GM23338 (cell line): Measurements from ENCODE around the gene TGFBI. TPM values are rescaled to one million over a fixed set of nuclear protein-coding genes. Genes with fewer than 3 reads are reported as not detected.

Experiments
- ATAC-seq: fragments of 200-7000 bp; cut with Tn5 transposase; 3 replicates; pipeline ENCODE4 v1.9.1; 2020
- DNase-seq: peaks from one replicate; pipeline ENCODE4 v3.0.0-alpha.2; 2015; ENCODE audit warnings: low spot score
- H2AFZ ChIP-seq: fragments of 200-600 bp; sonication (generic); 2 replicates; pipeline ENCODE4 v1.8.0; 2016; ENCODE audit warnings: antibody characterized with exemption, mild to moderate bottlenecking, moderate library complexity
- H3F3A ChIP-seq: fragments of 200-600 bp; sonication (generic); replicated peaks from 2 replicates; pipeline ENCODE4 v1.8.0; 2017; ENCODE audit warnings: antibody characterized with exemption, mixed run types, low read depth
- H3K27ac ChIP-seq: fragments of 200-600 bp; sonication (generic); 2 replicates; pipeline ENCODE4 v1.6.1; 2016; ENCODE audit warnings: low read depth
- H3K27me3 ChIP-seq: fragments of 200-600 bp; sonication (generic); 2 replicates; pipeline ENCODE4 v1.8.0; 2016; ENCODE audit warnings: mild to moderate bottlenecking, mixed run types, moderate library complexity; ENCODE audit not compliant: insufficient read depth
- H3K36me3 ChIP-seq: fragments of 200-600 bp; sonication (generic); 2 replicates; pipeline ENCODE4 v1.8.0; 2016; ENCODE audit warnings: mild to moderate bottlenecking; ENCODE audit not compliant: insufficient read depth
- H3K4me1 ChIP-seq: fragments of 200-600 bp; sonication (generic); 2 replicates; pipeline ENCODE4 v1.8.0; 2016; ENCODE audit warnings: mild to moderate bottlenecking, moderate library complexity; ENCODE audit not compliant: insufficient read depth
- H3K4me2 ChIP-seq: fragments of 200-600 bp; sonication (generic); 2 replicates; pipeline ENCODE4 v1.7.1; 2017; ENCODE audit warnings: mixed run types
- H3K4me3 ChIP-seq: fragments of 200-600 bp; sonication (generic); 2 replicates; pipeline ENCODE4 v1.6.1; 2016; ENCODE audit warnings: mixed run types
- H3K79me2 ChIP-seq: fragments of 200-600 bp; sonication (generic); replicated peaks from 2 replicates; pipeline ENCODE4 v1.8.0; 2017; ENCODE audit warnings: mild to moderate bottlenecking; ENCODE audit not compliant: insufficient read depth
- H3K9me2 ChIP-seq: fragments of 200-600 bp; sonication (generic); 2 replicates; pipeline ENCODE4 v1.8.0; 2017; ENCODE audit not compliant: insufficient read depth
- H4K20me1 ChIP-seq: fragments of 200-600 bp; sonication (generic); replicated peaks from 2 replicates; pipeline ENCODE4 v1.8.0; 2017; ENCODE audit warnings: mild to moderate bottlenecking; ENCODE audit not compliant: insufficient read depth
- H3K27ac Mint-ChIP-seq: 2 replicates; pipeline ENCODE4 v1.8.0; 2020; ENCODE audit warnings: inconsistent platforms, mild to moderate bottlenecking, moderate library complexity, mixed read lengths
- H3K27me3 Mint-ChIP-seq: 3 replicates; pipeline ENCODE4 v1.8.0; 2022; ENCODE audit warnings: low read depth, mild to moderate bottlenecking, moderate library complexity, mixed read lengths, inconsistent platforms; ENCODE audit not compliant: insufficient read depth, poor library complexity
- H3K36me3 Mint-ChIP-seq: 3 replicates; pipeline ENCODE4 v1.8.0; 2021; ENCODE audit warnings: low read depth, mild to moderate bottlenecking, inconsistent platforms, moderate library complexity, mixed read lengths
- H3K4me1 Mint-ChIP-seq: 3 replicates; pipeline ENCODE4 v1.8.0; 2020; ENCODE audit warnings: mild to moderate bottlenecking, inconsistent platforms, mixed read lengths
- H3K4me3 Mint-ChIP-seq: 3 replicates; pipeline ENCODE4 v1.8.0; 2021; ENCODE audit warnings: moderate library complexity, mild to moderate bottlenecking, inconsistent platforms, mixed read lengths
- H3K9me3 Mint-ChIP-seq: 3 replicates; pipeline ENCODE4 v1.8.0; 2020; ENCODE audit warnings: moderate library complexity, mild to moderate bottlenecking, inconsistent platforms, mixed read lengths
- CREB1 ChIP-seq: fragments of 250-450 bp; sonication (Bioruptor Pico); IDR thresholded peaks from 2 replicates; pipeline ENCODE4 v1.5.0; 2020; ENCODE audit warnings: low read depth, mild to moderate bottlenecking, moderate library complexity
- EZH2 ChIP-seq: fragments of 200-600 bp; sonication (generic); IDR thresholded peaks from one replicate; pipeline ENCODE4 v1.8.0; 2017; ENCODE audit warnings: antibody characterized with exemption, mild to moderate bottlenecking, low read depth; ENCODE audit not compliant: unreplicated experiment
- EZH2phosphoT487 ChIP-seq: fragments of 200-600 bp; sonication (generic); IDR thresholded peaks from one replicate; pipeline ENCODE4 v1.8.1; 2018; ENCODE audit warnings: antibody characterized with exemption; ENCODE audit not compliant: unreplicated experiment
- JUNB ChIP-seq: IDR thresholded peaks from one replicate; pipeline ENCODE4 v1.6.1; 2016; ENCODE audit warnings: antibody characterized with exemption; ENCODE audit not compliant: unreplicated experiment
- NANOG ChIP-seq: IDR thresholded peaks from 2 replicates; pipeline ENCODE4 v1.6.1; 2016; ENCODE audit warnings: antibody characterized with exemption, borderline replicate concordance
- POLR2AphosphoS5 ChIP-seq: IDR thresholded peaks from 2 replicates; pipeline ENCODE4 v1.6.1; 2016; ENCODE audit warnings: antibody characterized with exemption, low read depth
- STAT1 ChIP-seq: IDR thresholded peaks from one replicate; pipeline ENCODE4 v1.6.1; 2016; ENCODE audit warnings: antibody characterized with exemption; ENCODE audit not compliant: unreplicated experiment
- ZNF114 ChIP-seq: fragments of 250-450 bp; sonication (Bioruptor Pico); IDR thresholded peaks from 2 replicates; pipeline ENCODE4 v1.5.0; 2020; ENCODE audit warnings: mild to moderate bottlenecking, moderate library complexity
- ZNF331 ChIP-seq: fragments of 250-450 bp; sonication (Bioruptor Pico); IDR thresholded peaks from 2 replicates; pipeline ENCODE4 v1.5.0; 2020; ENCODE audit warnings: low read depth, mild to moderate bottlenecking, moderate library complexity
- polyA plus RNA-seq: library from polyadenylated mRNA; unstranded; fragments of >200 nt; fragmentation: Nextera tagmentation; extraction: Ambion mirVana; gene quantifications from 2 replicates; pipeline ENCODE4 v1.2.1, GENCODE V29; 2016
- total RNA-seq: library from RNA; depleted of rRNA; stranded (reverse); fragments of >200 nt; shearing (Covaris generic); gene quantifications from 2 replicates; pipeline ENCODE4 v1.2.3, GENCODE V29; 2014
- TF ChIP-seq, protein P1 (sequence below): IDR thresholded peaks from one replicate; pipeline ENCODE4 v1.6.1; 2018; ENCODE audit warnings: antibody characterized with exemption; ENCODE audit not compliant: unreplicated experiment
- TF ChIP-seq, protein P2 (sequence below): fragments of 250-450 bp; sonication (Bioruptor Pico); IDR thresholded peaks from 2 replicates; pipeline ENCODE4 v1.5.0; 2020; ENCODE audit warnings: mild to moderate bottlenecking, moderate library complexity
- TF ChIP-seq, protein P3 (sequence below): IDR thresholded peaks from 2 replicates; pipeline ENCODE4 v1.6.1; 2016; ENCODE audit warnings: antibody characterized with exemption
- TF ChIP-seq, protein P4 (sequence below), 2 experiments: fragments of 200-600 bp in 1 of 2; sonication (generic) in 1 of 2; conservative IDR thresholded peaks; 2 replicates each; pipeline versions ENCODE4 v1.5.1 to v1.6.1; 2016 to 2017; ENCODE audit warnings: antibody characterized with exemption in 2 of 2, low read depth in 2 of 2, mild to moderate bottlenecking in 2 of 2, moderate library complexity in 1 of 2

Gene TGFBI
- total and polyA plus RNA-seq, 2 experiments from 2014 or later = 8.9 to 9.4 TPM

DNA sequence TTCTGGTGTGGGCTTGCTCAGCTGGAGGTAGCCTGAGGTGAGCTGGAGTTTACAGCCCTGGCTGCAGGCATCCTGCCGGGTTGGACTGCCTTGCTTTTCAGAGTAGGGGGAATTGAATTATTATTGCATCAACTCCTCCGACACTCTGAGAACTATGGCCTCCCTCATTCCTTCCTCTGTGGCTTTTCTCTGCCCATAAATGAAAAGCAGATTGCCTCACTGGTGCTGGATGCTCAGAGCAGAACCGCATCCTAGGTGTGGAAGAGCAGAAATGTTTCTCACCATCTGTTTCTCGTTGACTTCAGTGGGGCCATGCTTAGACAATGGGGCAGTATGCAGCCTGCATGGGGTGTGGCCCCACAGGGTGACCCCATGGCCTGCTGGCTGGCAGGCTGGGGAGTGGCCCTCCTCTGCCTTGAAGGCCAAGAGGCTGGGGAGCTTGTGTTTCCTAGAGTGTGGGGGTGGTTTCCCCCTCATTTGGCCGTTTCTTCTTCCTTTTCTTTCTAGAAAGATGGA lies 27.3 kb upstream of the TGFBI start:
- H3K27ac ChIP-seq = no peak overlapping the region

More for the DNA sequence above, 27.3 kb upstream of the TGFBI start:
- H3K4me3 ChIP-seq = no peak overlapping the region
- TF ChIP-seq POLR2AphosphoS5 = no peak
- TF ChIP-seq CREB1 (CRISPR knock-in tag) = no peak
- TF ChIP-seq, protein P1, sequence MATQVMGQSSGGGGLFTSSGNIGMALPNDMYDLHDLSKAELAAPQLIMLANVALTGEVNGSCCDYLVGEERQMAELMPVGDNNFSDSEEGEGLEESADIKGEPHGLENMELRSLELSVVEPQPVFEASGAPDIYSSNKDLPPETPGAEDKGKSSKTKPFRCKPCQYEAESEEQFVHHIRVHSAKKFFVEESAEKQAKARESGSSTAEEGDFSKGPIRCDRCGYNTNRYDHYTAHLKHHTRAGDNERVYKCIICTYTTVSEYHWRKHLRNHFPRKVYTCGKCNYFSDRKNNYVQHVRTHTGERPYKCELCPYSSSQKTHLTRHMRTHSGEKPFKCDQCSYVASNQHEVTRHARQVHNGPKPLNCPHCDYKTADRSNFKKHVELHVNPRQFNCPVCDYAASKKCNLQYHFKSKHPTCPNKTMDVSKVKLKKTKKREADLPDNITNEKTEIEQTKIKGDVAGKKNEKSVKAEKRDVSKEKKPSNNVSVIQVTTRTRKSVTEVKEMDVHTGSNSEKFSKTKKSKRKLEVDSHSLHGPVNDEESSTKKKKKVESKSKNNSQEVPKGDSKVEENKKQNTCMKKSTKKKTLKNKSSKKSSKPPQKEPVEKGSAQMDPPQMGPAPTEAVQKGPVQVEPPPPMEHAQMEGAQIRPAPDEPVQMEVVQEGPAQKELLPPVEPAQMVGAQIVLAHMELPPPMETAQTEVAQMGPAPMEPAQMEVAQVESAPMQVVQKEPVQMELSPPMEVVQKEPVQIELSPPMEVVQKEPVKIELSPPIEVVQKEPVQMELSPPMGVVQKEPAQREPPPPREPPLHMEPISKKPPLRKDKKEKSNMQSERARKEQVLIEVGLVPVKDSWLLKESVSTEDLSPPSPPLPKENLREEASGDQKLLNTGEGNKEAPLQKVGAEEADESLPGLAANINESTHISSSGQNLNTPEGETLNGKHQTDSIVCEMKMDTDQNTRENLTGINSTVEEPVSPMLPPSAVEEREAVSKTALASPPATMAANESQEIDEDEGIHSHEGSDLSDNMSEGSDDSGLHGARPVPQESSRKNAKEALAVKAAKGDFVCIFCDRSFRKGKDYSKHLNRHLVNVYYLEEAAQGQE = no peak
- no peak for TF ChIP-seq EZH2phosphoT487
- TF ChIP-seq, protein P2, sequence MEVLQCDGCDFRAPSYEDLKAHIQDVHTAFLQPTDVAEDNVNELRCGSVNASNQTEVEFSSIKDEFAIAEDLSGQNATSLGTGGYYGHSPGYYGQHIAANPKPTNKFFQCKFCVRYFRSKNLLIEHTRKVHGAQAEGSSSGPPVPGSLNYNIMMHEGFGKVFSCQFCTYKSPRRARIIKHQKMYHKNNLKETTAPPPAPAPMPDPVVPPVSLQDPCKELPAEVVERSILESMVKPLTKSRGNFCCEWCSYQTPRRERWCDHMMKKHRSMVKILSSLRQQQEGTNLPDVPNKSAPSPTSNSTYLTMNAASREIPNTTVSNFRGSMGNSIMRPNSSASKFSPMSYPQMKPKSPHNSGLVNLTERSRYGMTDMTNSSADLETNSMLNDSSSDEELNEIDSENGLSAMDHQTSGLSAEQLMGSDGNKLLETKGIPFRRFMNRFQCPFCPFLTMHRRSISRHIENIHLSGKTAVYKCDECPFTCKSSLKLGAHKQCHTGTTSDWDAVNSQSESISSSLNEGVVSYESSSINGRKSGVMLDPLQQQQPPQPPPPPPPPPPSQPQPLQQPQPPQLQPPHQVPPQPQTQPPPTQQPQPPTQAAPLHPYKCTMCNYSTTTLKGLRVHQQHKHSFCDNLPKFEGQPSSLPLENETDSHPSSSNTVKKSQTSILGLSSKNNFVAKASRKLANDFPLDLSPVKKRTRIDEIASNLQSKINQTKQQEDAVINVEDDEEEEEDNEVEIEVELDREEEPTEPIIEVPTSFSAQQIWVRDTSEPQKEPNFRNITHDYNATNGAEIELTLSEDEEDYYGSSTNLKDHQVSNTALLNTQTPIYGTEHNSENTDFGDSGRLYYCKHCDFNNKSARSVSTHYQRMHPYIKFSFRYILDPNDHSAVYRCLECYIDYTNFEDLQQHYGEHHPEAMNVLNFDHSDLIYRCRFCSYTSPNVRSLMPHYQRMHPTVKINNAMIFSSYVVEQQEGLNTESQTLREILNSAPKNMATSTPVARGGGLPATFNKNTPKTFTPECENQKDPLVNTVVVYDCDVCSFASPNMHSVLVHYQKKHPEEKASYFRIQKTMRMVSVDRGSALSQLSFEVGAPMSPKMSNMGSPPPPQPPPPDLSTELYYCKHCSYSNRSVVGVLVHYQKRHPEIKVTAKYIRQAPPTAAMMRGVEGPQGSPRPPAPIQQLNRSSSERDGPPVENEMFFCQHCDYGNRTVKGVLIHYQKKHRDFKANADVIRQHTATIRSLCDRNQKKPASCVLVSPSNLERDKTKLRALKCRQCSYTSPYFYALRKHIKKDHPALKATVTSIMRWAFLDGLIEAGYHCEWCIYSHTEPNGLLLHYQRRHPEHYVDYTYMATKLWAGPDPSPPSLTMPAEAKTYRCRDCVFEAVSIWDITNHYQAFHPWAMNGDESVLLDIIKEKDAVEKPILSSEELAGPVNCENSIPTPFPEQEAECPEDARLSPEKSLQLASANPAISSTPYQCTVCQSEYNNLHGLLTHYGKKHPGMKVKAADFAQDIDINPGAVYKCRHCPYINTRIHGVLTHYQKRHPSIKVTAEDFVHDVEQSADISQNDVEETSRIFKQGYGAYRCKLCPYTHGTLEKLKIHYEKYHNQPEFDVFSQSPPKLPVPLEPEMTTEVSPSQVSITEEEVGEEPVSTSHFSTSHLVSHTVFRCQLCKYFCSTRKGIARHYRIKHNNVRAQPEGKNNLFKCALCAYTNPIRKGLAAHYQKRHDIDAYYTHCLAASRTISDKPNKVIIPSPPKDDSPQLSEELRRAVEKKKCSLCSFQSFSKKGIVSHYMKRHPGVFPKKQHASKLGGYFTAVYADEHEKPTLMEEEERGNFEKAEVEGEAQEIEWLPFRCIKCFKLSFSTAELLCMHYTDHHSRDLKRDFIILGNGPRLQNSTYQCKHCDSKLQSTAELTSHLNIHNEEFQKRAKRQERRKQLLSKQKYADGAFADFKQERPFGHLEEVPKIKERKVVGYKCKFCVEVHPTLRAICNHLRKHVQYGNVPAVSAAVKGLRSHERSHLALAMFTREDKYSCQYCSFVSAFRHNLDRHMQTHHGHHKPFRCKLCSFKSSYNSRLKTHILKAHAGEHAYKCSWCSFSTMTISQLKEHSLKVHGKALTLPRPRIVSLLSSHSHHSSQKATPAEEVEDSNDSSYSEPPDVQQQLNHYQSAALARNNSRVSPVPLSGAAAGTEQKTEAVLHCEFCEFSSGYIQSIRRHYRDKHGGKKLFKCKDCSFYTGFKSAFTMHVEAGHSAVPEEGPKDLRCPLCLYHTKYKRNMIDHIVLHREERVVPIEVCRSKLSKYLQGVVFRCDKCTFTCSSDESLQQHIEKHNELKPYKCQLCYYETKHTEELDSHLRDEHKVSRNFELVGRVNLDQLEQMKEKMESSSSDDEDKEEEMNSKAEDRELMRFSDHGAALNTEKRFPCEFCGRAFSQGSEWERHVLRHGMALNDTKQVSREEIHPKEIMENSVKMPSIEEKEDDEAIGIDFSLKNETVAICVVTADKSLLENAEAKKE (CRISPR knock-in tag) = no peak
- TF ChIP-seq NANOG = no peak
- no peak for TF ChIP-seq STAT1
- TF ChIP-seq, protein P3, sequence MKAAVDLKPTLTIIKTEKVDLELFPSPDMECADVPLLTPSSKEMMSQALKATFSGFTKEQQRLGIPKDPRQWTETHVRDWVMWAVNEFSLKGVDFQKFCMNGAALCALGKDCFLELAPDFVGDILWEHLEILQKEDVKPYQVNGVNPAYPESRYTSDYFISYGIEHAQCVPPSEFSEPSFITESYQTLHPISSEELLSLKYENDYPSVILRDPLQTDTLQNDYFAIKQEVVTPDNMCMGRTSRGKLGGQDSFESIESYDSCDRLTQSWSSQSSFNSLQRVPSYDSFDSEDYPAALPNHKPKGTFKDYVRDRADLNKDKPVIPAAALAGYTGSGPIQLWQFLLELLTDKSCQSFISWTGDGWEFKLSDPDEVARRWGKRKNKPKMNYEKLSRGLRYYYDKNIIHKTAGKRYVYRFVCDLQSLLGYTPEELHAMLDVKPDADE = no peak
- TF ChIP-seq EZH2 = no peak
- TF ChIP-seq, protein P4, sequence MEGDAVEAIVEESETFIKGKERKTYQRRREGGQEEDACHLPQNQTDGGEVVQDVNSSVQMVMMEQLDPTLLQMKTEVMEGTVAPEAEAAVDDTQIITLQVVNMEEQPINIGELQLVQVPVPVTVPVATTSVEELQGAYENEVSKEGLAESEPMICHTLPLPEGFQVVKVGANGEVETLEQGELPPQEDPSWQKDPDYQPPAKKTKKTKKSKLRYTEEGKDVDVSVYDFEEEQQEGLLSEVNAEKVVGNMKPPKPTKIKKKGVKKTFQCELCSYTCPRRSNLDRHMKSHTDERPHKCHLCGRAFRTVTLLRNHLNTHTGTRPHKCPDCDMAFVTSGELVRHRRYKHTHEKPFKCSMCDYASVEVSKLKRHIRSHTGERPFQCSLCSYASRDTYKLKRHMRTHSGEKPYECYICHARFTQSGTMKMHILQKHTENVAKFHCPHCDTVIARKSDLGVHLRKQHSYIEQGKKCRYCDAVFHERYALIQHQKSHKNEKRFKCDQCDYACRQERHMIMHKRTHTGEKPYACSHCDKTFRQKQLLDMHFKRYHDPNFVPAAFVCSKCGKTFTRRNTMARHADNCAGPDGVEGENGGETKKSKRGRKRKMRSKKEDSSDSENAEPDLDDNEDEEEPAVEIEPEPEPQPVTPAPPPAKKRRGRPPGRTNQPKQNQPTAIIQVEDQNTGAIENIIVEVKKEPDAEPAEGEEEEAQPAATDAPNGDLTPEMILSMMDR (conservative IDR thresholded peaks at IDR 0.05; ENCODE audit: low read depth in 2 of 2) = no peak
- no peak for TF ChIP-seq ZNF331 (CRISPR knock-in tag)
- no peak for TF ChIP-seq ZNF114
- TF ChIP-seq JUNB = no peak
- H3K36me3 ChIP-seq = no peaks in the 10 kb centered on the region
- no peaks in the 10 kb centered on the region for H3K27me3 ChIP-seq
- no peaks in the 10 kb centered on the region for H3F3A ChIP-seq
- peak overlapping the region; percentile 69; the same call in 1 of the 2 replicates for H2AFZ ChIP-seq
- H4K20me1 ChIP-seq = no peaks in the 10 kb centered on the region
- H3K4me3 Mint-ChIP-seq = no peak overlapping the region
- no peaks in the 10 kb centered on the region for H3K79me2 ChIP-seq
- no peak overlapping the region for H3K4me2 ChIP-seq
- DNase-seq = no peak
- H3K9me2 ChIP-seq = no peaks in the 10 kb centered on the region
- ATAC-seq = 0 out of 3 replicates have a peak, but pooled peaks have one; percentile 17
- H3K4me1 ChIP-seq = no peaks in the 10 kb centered on the region
- no peaks in the 10 kb centered on the region for H3K4me1 Mint-ChIP-seq
- H3K27me3 Mint-ChIP-seq = peaks cover 2% of the 10 kb centered on the region
- no peak overlapping the region for H3K27ac Mint-ChIP-seq
- H3K36me3 Mint-ChIP-seq = no peaks in the 10 kb centered on the region
- no peaks in the 10 kb centered on the region for H3K9me3 Mint-ChIP-seq
